Left renal pelvis (tissue), 4 donors: ENCODE results near the gene ADAM17. TPM values are rescaled to one million over a fixed set of nuclear protein-coding genes. Genes with fewer than 3 reads are reported as not detected.

ENCODE experiments used
- polyA plus RNA-seq, 4 donors: library from polyadenylated mRNA; unstranded; fragments of 120-200 nt; gene quantifications; one replicate each; pipeline ENCODE4 v1.2.1, GENCODE V29; 2013; ENCODE audit not compliant: insufficient read length in 4 of 4

Gene ADAM17
- polyA plus RNA-seq, 4 donors = 30.7 to 46.5 (median 42.5) TPM

Other genes starting within 250 kb of the ADAM17 start
- gene ITGB1BP1, start 132.3 kb downstream of the ADAM17 start, polyA plus RNA-seq = 100 to 1,000 TPM in 1 of 4 donors, 10 to 100 TPM in 3; 73.6 to 154 (median 86.0) TPM
- gene CPSF3, start 132.2 kb downstream of the ADAM17 start, polyA plus RNA-seq = 10 to 100 TPM; 32.7 to 63.4 (median 55.3) TPM
- 10 to 100 TPM; 42.8 to 52.1 (median 46.2) TPM for gene IAH1, start 81.3 kb downstream of the ADAM17 start, polyA plus RNA-seq
- 100 to 1,000 TPM; 377 to 550 (median 460) TPM for gene YWHAQ, start 75.2 kb upstream of the ADAM17 start, polyA plus RNA-seq